HG03064 (cell line): ENCODE measurements around the gene DNHD1.

ENCODE experiments used
- ATAC-seq: cut with Tn5 transposase; IDR thresholded peaks from one replicate; pipeline ENCODE4 v1.9.1; 2021; ENCODE audit warnings: low read depth; ENCODE audit not compliant: unreplicated experiment

DNHD1 gene

GRCh38 chr11:6609502-6610015, 112.5 kb downstream of the DNHD1 start:
- no peak for ATAC-seq

DNA sequence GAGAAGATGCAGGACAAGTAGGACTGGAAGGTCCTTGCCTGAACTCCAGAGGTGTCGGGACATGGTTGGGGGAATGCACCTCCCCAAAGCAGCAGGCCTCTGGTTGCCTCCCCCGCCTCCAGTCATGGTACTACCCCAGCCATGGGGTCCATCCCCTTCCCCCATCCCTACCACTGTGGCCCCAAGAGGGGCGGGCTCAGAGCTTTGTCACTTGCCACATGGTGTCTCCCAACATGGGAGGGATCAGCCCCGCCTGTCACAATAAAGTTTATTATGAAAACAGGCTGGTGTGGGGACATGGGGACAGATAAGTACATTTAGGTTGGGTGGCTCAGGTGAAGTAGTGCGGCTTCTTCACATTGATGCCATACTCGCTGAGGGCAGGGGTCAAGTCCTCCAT, 113.5 kb downstream of the DNHD1 start:
- ATAC-seq: no peak

DNA sequence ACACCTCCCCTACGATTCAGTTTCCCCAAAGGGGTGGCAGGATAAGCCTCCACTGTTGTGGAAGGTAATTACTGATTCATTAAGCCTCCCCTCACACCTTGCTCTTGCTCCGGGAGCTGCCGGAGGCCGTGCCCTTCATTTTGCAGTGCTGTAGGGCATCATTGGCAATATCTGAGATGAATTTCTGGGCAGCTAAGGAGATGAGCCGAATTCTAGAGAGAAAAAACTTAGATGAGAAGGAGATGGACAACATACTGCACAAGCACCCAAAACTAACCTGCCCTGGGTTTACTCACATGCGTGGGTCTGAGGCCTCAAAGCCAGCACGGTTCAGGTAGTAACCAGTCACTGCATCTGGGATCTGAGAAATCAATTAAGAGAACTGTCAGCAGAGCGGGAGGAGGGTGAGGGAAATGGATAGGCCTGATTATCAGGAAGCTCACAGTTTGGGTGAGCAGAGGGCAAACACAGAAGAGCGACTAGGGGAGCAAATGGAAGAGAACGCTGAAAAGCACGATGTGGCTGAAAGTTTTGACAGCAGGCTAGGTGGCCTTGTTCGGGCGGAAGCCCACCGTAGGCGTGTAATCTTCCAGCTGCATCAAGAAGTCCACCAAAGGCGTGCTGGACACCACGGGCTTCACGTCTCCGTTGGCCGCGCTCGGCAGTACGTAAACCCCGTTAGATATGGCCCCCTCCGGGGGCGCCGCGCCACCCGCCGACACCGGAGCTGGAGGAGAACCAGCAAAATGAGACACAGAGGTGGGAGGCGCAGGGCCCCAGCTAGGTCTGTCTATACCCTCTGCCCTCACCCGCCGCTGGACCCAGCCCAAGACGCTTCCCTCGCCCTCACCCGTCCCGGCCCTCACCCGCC, 114.2 kb downstream of the DNHD1 start:
- no peak for ATAC-seq

DNA sequence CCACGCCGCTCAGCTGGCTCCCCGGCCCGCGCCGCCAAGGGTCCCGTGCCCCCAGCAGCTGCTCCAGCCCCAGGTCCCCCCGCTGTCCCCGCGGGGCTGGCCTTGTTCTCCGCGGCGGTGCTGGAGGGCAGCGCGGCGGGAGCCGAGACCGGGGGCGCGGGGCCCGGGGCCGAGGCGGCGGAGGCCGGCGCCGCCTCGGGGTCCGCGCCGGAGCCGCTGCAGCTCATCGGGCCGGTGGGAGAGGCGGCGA, 114.8 kb downstream of the DNHD1 start:
- ATAC-seq: peak; percentile 9

- peak; percentile 91 for ATAC-seq
Observed at GRCh38 chr11:6612213-6613041, 115.3 kb downstream of the DNHD1 start, which contains the start of gene TAF10. Gene TAF10, minus strand, starts transcription at chr11:6612216. Its CDS starts 27 bp downstream, at chr11:6612189.

DNA sequence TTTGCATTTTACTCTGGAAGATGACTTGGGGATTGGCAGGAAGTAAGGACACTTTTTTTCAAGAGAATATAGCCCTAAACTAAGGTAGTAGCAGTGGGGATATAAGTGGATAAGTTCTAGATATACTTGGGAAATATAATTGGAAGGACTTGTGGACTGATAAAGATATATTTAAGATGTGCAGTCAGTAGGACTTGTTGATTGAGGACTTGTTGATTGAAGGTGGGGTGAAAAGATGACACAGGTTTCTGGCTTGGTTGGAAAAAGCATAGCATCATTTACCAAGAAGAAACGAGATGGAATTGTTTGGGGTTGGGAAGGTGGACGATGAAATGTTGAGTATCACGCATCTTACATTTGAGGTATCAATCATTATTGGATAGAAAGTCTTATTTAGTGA, 116.4 kb downstream of the DNHD1 start:
- no peak for ATAC-seq

DNA sequence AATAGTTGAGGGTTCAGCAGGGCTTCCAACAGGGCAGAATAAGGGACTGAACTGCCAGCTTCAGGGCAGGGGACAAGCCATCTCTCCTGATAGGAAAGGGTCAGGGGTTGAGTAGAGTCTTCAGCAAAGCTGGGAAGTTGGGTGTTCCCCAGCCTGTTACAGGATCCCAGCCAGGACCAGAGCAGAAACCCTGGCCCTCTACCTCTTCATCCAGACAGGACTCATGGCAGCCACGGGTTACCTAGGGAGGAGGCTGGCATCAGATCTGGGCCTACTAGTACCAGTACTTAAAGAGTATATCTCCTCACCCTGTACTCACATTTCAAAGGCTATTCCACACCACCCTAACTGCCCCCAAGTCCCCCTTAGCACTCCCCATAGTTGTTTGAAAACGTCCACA, 117.4 kb downstream of the DNHD1 start:
- no peak for ATAC-seq

DNA sequence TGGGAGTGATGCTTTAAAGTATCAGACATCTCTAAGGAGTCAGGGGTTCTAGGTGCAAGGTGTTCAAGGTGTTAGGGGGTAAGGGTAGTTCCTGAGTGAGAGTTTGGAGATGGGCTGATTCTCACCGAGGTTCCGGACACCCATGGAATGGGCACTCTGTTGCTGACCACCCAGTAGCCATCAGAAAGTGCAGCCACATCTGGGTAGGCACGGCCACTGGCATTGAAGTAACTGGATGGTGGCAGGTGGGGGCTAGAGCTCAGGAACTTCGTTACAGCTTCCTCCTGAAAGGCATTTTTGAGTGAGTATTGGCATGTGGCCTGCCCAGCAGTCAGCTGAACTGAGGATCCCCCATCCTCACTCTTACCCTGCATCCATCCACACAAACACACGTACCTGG, 118.0 kb downstream of the DNHD1 start:
- ATAC-seq: no peak

GRCh38 chr11:6615882-6616585, 119.0 kb downstream of the DNHD1 start:
- no peak for ATAC-seq

DNA sequence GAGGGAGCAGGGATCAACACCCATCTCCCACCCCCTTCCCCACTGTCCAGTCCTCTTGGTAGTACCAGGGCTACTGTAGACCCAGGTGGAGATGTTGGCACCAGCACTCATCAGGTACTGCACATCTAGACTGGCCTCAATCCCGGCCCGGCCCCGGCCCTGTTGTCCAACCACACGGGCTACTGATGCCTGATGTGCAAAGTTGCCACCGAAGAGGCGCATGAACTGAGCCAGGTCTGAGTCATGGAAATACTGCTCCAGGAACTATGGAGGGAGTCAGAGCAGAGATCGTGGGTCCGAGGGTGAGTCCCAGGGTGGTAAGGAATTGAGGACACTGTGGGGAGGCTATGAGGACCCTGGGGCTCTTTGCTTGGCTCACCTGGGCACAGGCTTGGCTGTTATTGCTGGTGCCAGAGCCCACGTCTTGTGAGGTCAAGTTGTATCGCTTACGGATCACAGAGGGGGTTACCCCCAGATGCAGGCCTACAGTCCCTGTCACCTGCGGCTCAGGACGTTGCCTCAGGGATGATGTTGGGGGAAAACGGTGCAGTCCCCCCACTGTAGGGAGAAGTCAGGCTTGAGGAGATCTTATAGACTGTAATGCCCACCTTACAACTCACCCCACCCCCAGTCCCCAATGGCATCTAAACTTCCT, 119.6 kb downstream of the DNHD1 start:
- ATAC-seq: no peak

GRCh38 chr11:6617315-6617781, 120.3 kb downstream of the DNHD1 start:
- no peak for ATAC-seq

- ATAC-seq: no peak
Observed at GRCh38 chr11:6618117-6619003, 121.3 kb downstream of the DNHD1 start.

DNA sequence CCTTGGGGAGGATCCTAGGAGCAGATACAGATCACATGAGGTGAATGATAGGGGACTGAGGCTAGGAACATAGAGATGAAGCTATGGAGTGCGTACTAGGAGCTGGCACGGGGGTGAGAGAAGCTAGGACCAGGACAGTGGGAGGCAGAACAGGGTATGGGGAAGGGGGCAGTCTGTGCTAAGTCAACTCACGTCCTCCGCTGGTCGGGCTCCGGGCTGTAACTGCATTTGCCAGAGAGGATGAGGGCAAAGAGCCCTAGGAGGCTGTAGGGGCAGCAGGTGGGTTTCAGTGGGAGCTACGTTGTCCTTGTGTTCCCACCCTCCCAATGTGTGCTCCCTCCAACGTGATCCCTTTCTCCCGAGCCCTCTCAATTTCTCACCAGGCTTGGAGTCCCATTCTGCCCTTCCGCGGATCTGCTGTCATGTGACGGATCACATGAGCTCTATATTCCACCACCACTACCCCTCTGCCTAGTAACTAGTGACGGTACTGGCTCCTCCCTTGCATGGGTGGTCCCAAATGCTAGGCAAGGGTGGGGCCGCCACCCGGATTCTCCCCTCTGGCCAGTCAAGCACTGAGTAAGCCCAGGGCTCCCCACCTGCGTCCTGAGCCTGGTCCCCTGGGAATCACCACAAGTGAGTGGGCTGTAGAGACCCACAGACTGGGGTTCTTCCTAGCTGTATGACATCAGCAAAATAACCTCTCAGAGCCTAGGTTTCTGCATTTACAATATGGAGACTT, 122.1 kb downstream of the DNHD1 start, which contains the start of gene TPP1:
Gene TPP1, minus strand, starts transcription at position 419 of the 742 bp plus-strand sequence. Its CDS starts 22 bp downstream, at position 397.
- ATAC-seq: peak; percentile 98

- ATAC-seq: no peak
Observed at GRCh38 chr11:6620636-6621035, 123.6 kb downstream of the DNHD1 start.
